Measurements from ENCODE around the gene SMIM10L1.
A peak's percentile ranks its signal among the peaks of the same experiment; 100 is the strongest.

SMIM10L1 gene

DNA sequence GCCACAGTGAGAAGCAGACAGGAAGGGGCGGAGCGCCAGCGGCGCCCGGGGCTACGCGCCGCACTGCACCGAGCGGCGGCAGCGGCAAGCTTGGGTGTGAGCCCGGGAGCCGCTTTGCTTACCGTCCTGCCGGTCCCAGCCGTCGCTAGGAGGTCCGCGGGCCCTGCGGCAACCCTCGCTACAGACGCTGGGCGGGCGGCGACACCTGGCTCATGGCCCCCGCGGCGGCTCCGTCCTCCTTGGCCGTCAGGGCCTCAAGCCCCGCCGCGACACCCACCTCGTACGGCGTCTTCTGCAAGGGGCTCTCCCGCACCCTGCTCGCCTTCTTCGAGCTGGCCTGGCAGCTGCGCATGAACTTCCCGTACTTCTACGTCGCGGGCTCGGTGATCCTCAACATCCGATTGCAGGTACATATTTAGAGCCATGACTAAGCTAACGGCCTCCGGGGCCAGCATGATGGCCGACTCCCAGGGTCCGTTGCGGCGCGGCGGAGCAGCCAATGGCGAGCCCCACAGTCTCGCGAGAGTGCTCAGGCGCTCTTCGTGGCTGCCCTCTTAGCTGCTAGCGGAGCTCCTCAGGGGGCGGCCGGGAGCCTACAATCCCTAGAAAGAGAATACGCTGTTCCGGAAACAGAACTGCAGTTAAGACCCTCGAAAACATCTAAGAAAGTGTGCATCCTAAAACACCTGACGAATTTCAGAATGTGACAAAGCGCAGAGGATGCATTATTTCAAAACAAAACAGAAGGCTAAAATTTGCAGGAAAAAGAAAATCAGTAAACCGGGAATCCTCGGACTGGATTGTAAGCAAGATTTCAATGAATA lies at the start of gene SMIM10L1:
TSS of gene SMIM10L1 (plus strand) at position 50 of the 824 bp plus-strand sequence. CDS start at position 213, 163 bp downstream.
- peak; percentile 95 for DNase-seq

- DNase-seq, result no peak
These were observed 40.6 kb upstream of the SMIM10L1 start for GRCh38 chr12:11130382-11130781.

DNA sequence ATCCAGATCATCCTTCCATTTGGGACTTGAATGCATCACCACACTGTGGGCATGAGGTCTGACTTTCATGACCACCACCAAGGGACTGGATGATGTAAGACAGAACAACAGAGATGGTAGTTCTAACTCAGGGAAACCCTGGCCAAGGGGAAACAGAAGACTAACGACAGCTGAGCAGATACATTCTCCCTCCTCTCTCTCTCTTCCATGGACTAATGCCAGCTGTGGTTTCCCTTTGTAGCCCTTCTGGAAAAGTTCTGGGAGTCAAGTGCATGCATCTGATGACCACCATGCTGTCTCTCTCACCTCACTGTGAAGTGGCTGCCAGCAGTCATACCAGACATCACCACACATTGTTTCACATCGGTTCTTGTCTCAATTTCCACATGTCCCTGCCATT lies 40.0 kb upstream of the SMIM10L1 start:
- DNase-seq, result no peak

DNA sequence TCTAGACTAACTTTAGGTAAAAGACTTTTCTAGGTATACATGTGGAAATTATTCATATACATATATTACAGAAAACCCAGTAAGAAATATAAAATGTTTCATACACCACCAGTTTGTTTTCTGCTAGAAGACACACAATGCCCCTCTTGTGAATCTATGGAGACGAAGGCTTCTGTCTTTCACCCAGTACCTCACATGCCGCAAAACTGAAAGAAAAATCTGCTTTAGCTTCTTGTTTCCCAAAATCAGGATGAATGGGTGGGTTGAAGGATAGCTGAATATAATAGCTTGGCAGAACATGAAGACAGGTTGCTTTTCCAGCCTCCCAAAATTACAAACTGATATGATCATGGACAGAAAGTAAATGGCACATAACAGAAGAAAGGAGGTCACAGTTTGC lies 37.8 kb upstream of the SMIM10L1 start:
- DNase-seq, result no peak

- DNase-seq, result no peak
These were observed 37.2 kb upstream of the SMIM10L1 start for GRCh38 chr12:11133816-11134215.

DNA sequence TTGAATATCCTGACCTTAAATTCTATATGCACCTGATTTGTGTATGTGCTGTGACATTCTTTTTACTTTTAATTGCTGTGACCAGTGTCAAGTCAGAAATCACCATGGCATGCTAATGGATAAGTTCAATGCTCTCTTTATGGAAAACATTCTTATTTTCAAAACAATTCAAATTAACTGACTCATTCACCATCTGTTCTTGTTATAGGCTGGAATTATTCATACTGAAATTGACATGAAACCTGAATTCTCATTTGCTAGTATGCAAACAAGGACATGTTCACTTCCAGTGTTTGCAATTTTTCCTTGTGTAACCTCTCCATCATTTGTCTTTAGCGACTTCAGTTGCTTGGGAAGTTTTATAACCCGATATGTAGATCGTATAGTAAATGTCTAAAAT lies 36.7 kb upstream of the SMIM10L1 start, which contains the start of gene TAS2R30:
TSS of gene TAS2R30 (minus strand) at position 340 of the 400 bp plus-strand sequence. CDS start 400 bp downstream, outside the sequence.
- no peak for DNase-seq

- no peak for DNase-seq
These were observed 34.9 kb upstream of the SMIM10L1 start for GRCh38 chr12:11136075-11136474.

- DNase-seq, result no peak
These were observed 27.6 kb upstream of the SMIM10L1 start for GRCh38 chr12:11143352-11143751.

DNA sequence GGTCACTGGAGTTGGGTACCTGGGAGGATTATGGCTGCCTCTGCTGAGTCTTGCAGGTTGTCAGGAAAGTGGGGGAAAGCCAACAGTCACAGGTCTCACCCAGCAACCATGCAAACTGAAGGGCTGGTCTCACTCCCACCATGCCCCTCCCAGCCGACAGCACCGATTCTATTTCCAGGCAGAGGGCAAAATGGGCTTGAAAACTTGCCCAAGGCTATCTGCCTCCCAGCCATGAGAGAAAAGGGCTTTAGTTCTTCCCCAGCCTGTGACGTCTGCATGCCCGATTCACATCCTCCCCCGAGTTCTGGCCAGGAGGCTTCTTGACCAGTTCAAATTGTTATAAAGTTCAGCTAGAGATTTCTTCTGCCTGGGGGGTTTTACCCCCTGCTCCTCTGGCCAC lies 26.7 kb upstream of the SMIM10L1 start:
- DNase-seq, result no peak

DNA sequence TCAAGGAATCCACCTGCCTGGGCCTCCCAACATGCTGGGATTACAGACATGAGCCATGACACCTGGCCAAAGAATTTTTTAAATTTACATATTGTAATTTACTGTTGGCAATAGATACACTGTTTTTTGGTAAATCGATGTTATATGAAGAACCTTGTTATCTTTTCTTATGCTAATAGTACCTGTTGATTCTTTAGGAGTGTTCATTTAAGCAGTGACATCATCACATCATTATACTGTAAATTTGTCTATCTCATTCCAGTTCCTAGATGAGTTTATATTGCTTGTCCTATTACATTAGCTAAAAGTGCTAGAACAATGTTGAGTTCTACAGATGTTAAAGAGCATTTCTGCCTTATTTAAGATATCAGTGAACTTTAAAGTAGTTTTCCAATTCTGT lies 23.6 kb upstream of the SMIM10L1 start:
- DNase-seq, result no peak

- DNase-seq, result no peak
These were observed 20.2 kb upstream of the SMIM10L1 start for GRCh38 chr12:11150832-11151231.

- DNase-seq, result no peak
These were observed 18.3 kb upstream of the SMIM10L1 start for GRCh38 chr12:11152725-11153124.

DNA sequence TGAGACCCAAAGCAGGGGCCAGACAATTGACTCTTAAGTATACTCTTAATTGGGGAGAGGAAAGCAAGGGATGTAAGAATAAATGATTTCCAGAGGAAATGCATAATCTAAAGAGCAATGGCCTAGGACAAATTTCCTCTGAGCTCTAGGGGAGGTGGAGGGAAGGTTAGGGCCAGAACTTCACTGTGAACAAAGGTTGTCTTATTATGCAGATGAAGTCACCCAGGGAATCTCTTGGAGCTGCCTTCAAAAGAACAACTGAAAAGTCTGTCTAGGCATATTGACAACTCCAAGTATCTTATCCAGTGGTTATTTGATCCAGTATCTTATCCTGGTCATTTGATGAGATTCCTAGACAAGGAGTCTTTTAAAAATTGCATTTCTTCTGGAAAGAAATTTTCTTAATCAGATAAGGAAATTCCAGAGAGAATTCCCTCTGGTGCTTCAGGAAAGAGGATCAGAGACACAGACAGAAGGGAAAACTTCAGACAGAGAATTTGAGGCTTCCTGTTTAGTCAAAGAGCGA lies 16.5 kb upstream of the SMIM10L1 start:
- DNase-seq, result no peak

DNA sequence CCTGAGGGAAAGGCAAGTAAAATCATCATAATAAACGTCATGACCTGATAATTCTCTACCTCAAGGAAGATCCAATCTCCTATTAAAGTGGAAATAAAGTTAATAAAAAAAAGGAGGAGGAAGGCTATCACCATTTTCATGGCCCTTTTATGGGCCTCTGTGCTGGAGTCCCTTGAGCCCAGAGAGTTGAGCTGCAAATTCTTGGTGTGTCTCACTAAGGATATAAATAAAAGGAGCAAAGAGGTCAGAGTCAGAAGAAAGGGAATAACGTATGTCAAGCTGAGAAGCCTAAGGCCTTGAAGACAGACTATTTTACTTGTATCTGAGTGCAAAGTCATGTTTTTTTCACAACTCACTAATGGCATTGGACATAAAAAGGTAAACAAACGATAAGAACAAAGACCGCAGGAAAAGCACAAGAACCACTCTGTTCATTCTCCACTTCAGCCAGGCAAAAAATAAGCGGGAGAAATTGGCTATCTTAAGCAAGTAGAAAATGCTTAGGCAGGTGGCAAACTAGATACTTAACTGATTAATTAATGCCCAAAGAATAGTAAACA lies 12.0 kb upstream of the SMIM10L1 start:
- no peak for DNase-seq

DNA sequence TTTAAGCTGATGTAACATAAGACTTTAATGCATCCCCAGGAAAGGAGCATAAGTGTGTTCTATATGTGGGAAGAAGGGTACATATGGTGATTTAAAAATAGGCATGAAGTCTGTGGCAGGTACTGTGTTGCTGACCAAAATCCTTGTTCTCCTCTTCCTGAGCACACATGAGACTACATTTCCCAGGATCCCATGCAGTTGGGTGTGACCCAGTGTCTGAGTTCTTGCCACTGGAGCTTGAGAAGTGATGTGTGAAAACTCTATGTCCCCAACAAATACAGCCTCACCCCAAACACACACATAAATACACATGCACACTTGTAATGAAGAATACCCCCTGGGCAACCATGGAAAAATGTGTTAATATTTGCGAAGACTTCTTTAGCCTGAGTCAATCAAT lies 8.5 kb upstream of the SMIM10L1 start:
- DNase-seq, result peak; percentile 12

DNA sequence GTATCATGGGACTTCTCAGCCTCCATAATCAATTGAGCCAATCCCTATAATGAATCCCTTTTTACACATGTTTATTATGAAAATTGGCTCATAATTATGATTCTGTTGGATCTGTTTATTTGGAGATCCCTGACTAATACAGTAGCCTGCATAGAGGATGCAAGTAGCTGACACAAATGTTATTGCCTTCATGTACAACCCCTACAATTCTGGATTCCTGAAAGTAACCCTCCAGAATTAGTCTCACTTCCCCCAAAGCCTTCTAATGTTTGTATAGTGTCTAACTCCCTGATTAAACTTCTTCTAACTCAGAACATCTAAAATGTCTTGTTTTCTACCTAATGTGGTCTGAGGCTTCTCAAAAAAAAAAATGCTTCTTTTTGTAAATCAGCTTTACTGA lies 6.6 kb upstream of the SMIM10L1 start:
- DNase-seq, result no peak

GRCh38 chr12:11166300-11166699 lies 4.7 kb upstream of the SMIM10L1 start:
- DNase-seq, result no peak

GRCh38 chr12:11170810-11171144 lies 217 bp upstream of the SMIM10L1 start:
- DNase-seq, result no peak

- DNase-seq, result peak; percentile 50
These were observed 1.1 kb downstream of the SMIM10L1 start for GRCh38 chr12:11171969-11172675.

DNA sequence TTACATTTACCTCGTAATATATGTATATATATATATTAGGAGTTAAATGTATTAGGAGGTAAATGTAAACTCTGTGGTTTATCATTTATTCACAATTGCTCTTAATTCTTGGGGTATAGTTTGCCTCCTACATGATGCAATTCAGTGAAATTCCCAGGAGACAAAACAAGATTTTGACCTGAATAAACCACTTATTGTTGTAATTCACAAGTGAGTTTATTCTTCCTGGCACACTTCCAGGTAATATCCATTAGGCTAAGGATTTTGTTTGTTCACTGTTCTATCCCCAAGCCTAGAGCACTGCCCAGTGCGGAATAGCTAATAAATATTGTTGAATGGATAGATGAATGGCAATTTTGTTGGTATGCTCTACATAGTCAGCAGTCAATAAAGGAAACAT lies 3.0 kb downstream of the SMIM10L1 start:
- DNase-seq, result no peak

GRCh38 chr12:11178250-11178649 lies 7.3 kb downstream of the SMIM10L1 start:
- no peak for DNase-seq

DNA sequence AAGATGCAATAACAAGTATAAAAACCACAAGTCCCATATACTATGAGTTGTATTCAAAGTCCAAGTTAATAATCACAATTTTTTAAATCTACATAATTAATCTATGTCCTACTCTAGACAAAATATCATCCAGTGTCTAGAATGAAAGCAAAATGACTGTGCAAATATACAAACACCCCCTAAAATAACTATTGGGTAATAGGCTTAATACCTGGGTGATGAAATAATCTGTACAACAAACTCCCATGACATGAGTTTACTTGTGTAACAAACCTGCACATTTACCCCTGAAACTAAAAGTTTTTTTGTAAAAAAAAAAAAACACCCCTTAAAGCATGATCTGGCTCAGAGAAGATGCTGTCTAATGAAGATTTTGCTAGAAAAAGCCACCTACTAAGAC lies 11.5 kb downstream of the SMIM10L1 start:
- DNase-seq, result no peak

- DNase-seq, result no peak
These were observed 12.0 kb downstream of the SMIM10L1 start for GRCh38 chr12:11183011-11183410.

GRCh38 chr12:11186837-11187236 lies 15.8 kb downstream of the SMIM10L1 start, which contains the start of gene TAS2R42:
TSS of gene TAS2R42 (minus strand) at chr12:11186937. CDS start at chr12:11186937, 0 bp downstream.
- DNase-seq, result no peak
